ENCODE results near the gene CLIC5.

The CLIC5 gene

DNA sequence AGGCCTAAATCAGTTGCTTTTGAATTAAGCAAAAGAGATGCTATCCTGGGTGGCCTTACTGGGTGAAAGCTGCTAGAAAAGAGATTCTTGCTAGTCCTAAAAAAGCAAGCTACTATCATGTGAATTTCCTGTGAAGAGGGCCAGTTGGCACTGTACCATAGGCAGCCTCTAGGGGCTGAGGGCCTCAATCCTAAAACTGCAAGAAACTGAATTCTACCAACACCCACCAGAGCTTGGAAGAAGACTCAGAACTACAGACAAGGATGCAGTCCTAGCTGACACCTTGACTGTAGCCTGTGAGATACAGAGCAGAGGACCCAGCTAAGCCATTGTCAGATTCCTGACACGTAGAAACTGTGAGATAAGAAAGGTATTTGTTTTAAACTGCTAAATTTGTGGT is 24.5 kb downstream of the CLIC5 start:
- DNase-seq, result no peak

DNA sequence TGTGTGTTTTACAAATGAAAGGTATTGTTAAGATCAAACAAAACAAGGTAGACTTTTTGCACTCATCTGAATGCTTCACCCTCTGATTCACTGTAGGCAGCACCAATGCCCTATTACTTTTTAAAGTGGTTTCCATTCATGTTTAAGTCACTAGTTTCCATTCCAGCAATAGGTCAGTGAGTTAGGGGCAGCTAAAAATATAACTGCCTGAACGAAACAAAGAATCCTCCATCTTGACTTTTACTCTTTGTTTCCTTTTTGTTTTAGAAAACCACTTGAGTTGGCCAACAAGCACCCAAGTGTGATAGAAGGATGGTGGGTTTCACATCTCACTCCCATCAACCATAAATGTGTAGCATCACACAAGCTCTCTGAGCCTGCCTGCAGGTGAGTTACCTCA is 25.5 kb downstream of the CLIC5 start:
- DNase-seq, result no peak

- DNase-seq, result no peak
Observed at GRCh38 chr6:45988635-45989034, 27.0 kb downstream of the CLIC5 start.

DNA sequence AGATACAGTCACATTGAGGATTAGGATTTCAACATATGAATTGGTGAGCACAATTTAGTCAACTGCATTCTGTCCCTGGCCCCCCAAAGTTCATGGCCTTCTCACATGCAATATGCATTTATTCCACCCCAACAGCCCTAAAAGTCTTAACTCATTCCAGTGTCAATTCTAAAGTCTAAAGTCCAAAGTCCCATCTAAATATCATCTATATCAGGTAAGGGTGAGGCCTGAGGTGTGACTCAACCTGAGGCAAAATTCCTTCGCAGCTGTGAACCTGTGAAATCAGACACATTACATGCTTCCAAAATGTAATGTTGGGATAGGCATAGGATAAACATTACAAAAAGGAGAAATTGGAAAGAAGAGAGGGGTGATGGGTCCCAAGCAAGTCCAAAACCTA is 27.8 kb downstream of the CLIC5 start:
- DNase-seq, result no peak

- DNase-seq, result no peak
Observed at GRCh38 chr6:45986746-45987274, 28.9 kb downstream of the CLIC5 start.

DNA sequence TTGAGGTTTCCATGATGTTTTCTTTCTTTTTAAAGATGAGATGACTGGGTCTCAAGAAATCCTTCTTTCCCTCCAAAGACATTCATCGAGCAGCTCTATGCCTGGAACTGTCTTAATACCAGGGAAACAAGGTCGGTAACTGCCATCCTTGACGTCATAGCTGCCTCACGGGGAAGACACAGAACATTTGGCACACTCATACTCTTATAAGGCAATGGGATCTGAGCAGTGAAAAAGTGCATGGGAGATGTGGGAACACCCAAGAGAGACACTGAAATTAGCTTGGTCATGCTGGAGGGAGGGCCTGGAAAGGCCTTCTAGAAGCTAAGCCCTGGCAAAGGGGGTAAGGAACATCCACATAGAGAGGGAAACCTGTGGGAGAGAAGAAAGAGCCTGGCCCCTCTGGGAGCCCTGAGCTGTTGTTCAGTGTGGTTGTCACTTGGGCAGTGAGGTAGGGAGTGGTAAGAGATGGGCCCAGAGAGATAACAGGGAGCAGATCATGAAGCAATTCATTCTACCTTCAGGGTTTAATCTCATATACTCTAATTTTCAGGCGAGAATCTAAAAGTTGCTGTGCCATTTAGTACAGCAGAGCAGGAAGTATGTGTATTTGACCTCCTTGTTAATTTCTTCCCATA is 30.8 kb downstream of the CLIC5 start:
- DNase-seq, result no peak

DNA sequence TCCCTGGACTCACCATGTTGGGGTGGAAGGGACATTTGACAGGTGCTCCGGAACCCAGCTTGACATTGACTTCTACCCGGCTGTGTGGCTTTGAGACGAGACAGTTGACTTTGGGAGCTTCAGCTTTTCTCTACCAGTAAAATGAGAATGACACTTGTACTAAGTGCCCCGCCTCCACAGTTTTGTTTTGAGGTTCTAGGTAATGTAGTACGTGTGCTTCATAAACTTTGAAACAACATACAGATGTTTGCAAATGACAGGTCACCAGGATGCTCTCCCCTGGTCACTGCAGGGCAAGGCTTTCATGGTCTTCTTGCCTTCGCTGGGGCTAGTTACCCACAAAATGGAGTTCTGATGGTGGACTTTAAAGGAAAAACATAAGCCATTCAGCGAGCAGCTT is 31.3 kb downstream of the CLIC5 start:
- no peak for DNase-seq

- no peak for DNase-seq
Observed at GRCh38 chr6:45983062-45983461, 32.6 kb downstream of the CLIC5 start.

- no peak for DNase-seq
Observed at GRCh38 chr6:45982280-45983036, 33.2 kb downstream of the CLIC5 start.

GRCh38 chr6:45981046-45981445 is 34.6 kb downstream of the CLIC5 start:
- no peak for DNase-seq

GRCh38 chr6:45979311-45979710 is 36.3 kb downstream of the CLIC5 start:
- no peak for DNase-seq

DNA sequence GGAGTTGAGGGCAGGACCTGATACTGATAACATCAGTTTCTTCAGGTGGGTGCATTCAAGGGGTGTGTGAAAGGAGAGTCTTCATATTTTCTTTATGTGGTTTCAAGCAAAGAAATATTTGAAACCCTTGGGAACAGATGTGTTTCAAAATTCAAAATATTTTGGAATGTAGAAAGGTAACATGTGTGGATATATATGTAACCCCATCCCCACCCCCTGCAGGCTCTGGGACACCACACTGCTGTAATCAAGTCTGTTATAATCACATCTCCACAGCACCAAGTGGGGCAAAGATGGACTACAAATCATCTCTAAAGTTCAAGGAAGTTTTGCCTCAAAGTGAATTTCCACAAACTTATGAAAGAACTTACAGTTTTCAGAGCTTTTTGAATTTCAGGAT is 41.1 kb downstream of the CLIC5 start:
- DNase-seq, result no peak

GRCh38 chr6:45972795-45973503 is 42.7 kb downstream of the CLIC5 start:
- no peak for DNase-seq

DNA sequence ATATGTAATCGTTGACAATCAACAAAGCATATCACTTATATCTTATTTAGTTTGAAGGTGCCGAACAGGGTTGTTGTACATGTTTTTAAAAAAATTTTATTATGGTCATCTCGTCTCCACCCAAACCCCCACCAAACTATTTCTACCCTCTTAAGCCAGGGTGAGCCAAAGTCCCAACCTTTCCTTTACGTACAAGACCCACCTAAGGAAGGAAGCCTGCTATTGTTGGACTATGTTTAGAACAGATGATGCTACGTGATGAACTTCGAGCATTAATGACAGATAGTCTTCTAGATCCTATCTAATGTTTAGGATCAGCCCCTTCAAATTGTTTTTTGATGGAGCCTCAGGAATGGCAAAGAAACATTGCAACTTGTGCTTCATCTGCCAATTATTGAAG is 44.4 kb downstream of the CLIC5 start:
- no peak for DNase-seq

GRCh38 chr6:45970326-45970725 is 45.3 kb downstream of the CLIC5 start:
- no peak for DNase-seq

DNA sequence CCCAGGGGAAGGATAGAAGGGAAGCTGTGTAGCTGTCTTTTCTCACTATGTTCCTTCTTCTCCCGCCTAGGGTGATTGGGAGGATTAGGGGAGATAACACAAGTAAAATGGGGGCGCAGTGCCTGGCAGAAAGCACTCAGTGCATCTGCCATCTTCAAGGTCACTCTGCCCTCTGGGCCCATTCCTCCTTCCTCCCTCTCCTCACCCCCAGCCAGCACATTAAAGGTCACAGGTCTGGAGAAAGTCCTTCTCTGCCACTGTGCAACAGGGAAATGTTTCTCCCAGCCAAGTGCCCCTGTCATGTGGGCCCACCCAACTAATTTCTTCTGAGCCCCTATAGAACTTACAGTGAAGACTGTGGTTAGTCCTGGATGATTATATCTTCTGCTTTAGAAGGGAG is 45.8 kb downstream of the CLIC5 start:
- DNase-seq, result no peak

GRCh38 chr6:45969026-45969425 is 46.6 kb downstream of the CLIC5 start:
- DNase-seq, result no peak

DNA sequence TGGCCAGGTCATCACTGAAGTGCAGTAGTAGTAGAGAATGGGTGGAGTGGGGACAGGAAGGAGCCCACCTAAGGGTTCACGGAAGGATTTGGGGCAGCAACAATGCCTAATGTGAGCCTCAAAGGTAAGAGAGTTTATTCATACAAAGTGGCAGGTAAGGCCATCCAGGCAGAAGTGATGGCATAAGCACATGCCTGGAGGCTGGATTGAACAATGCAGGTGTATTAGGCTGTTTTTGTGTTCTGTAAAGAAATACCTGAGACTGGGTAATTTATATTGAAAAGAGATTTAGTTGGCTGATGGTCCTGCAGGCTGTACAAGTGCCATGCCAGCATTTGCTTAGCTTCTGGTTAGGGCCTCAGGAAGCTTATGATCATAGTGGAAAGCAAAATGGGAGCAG is 48.3 kb downstream of the CLIC5 start:
- no peak for DNase-seq

DNA sequence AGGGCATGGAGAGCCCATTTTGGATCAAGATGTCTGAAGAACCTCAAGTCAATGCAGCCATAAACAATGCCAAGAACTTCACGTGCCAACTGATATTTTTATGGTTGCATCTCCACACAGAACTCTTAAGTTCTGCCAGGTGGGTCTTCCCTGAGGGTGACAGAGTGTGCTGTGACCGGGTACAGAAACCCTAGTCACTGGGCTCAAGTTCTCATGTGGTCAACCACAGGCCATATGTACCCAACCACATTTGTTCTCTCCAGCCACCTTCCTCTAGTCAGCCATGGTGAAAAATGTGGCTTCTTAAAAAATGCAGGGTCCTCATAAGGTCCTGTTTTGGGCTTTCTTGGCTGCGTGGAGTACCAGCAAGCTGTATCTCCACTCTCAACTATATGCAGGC is 48.9 kb downstream of the CLIC5 start:
- no peak for DNase-seq

DNA sequence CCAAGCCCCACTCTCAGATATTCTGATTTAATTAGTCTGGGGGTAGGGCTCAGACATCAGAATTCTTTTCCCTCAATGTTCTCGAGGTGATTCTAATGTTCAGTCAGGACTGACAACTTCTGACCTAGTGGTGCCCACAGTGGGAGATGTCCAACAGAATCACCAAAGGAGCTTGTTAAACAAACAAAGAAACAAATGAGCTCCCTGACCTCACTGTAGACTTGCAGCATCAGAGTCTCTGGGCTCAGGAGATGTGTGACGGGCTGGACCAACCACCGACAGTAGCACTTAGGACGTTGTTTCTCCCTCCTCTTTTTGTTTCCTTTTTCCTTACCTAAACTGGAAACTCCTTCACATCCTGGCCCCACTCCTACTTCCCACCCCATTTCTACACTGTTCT is 49.3 kb downstream of the CLIC5 start:
- no peak for DNase-seq

- no peak for DNase-seq
Observed at GRCh38 chr6:45965792-45966191, 49.9 kb downstream of the CLIC5 start.

DNA sequence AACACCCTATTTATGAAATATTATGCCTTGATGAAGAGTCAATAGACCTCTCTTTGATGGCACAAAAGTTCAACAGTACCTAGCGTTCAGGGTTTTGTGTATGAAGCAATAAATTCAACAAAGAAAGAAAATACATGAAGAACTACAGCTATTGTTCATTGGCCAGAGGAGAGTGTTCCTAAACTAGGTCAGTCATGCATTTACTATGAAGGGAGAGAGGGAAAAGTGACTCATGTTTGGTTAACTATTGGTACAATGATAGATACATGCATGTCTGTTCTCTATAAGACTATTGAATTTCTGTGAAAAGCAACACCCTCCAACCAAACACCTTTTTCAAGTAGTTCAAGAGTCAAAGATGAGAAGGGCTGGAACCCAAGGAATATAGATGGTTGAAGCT is 50.7 kb downstream of the CLIC5 start:
- DNase-seq, result no peak

- DNase-seq, result no peak
Observed at GRCh38 chr6:45964300-45964699, 51.4 kb downstream of the CLIC5 start.

- DNase-seq, result no peak
Observed at GRCh38 chr6:45963896-45964295, 51.8 kb downstream of the CLIC5 start.

All from NCI-H2029 (cell line).